ENCODE data around the gene FGF21. TPM values are rescaled to one million over a fixed set of nuclear protein-coding genes. Genes with fewer than 3 reads are reported as not detected.

FGF21 gene
- total RNA-seq, 2 experiments from 2014 or later = not detected

DNA sequence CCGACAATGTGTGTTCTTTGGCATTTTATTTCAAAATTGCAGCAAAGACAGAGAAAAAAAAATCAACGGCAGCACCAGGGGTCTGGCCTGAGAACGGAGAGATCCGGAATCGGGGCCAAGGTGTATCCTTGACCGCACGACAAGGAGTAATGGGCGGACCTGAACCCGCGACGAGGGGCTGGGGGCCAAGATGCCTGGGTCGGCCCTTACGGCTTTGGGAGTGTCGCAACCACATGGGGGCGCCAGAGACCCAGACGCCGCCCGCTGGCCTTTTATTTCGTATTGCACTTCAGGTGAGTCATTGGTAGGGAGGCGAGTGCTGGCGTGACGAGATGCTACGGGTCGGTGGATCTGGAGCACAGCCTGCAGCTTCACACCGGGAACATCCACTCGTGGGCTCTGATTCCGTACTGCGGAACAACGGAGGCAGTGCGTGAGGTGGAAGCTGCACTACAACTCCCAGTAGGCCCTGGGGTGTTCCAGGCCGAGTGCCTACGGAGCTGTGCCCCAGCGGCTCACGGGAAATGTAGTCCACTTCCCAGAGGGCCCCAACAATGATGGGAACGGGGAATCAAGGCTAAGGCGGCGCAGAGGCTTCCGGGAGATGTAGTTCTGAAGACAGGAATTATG lies 39.8 kb downstream of the FGF21 start:
- no peaks in the 10 kb centered on the region for H3K9me3 Mint-ChIP-seq (ENCODE audit: low read depth)
- peak; percentile 92 for DNase-seq
- peak; percentile 99 for ATAC-seq
- H3K36me3 Mint-ChIP-seq = no peaks in the 10 kb centered on the region
- peak overlapping the region; percentile 82 for H3K27ac Mint-ChIP-seq
- H3K4me1 Mint-ChIP-seq = peaks cover 11% of the 10 kb centered on the region
- CTCF ChIA-PET = interaction anchor here (0.5 to 7.4 kb wide), 41 partner anchors 8 to 1312 kb away, joined by 3 to 106 read pairs (median 5); partner anchors contain the start of genes BAX, BCAT2, CA11 and CGB2
- no peaks in the 10 kb centered on the region for H3K27me3 Mint-ChIP-seq
- peak overlapping the region; percentile 82 for H3K4me3 Mint-ChIP-seq

- H3K4me1 Mint-ChIP-seq = peaks cover 13% of the 10 kb centered on the region
- CTCF ChIA-PET = interaction anchor here (0.5 to 7.4 kb wide), 41 partner anchors 7 to 1312 kb away, joined by 3 to 106 read pairs (median 5); partner anchors contain the start of genes BAX, BCAT2, CA11 and CGB2
- peak overlapping the region; percentile 82 for H3K27ac Mint-ChIP-seq
- ATAC-seq (no peak), DNase-seq (no peak)
- no peaks in the 10 kb centered on the region for H3K27me3 Mint-ChIP-seq
- H3K36me3 Mint-ChIP-seq = no peaks in the 10 kb centered on the region
- H3K9me3 Mint-ChIP-seq (ENCODE audit: low read depth) = no peaks in the 10 kb centered on the region
- H3K4me3 Mint-ChIP-seq = peak overlapping the region; percentile 82
Observed at GRCh38 chr19:48795685-48796070, 40.4 kb downstream of the FGF21 start.

- DNase-seq (no peak), ATAC-seq (no peak)
- H3K36me3 Mint-ChIP-seq = no peaks in the 10 kb centered on the region
- no peaks in the 10 kb centered on the region for H3K9me3 Mint-ChIP-seq (ENCODE audit: low read depth)
- H3K27me3 Mint-ChIP-seq = no peaks in the 10 kb centered on the region
- no peak overlapping the region for H3K27ac Mint-ChIP-seq
- H3K4me3 Mint-ChIP-seq = no peak overlapping the region
- H3K4me1 Mint-ChIP-seq = peaks cover 13% of the 10 kb centered on the region
- CTCF ChIA-PET = interaction anchor here (1.1 to 7.4 kb wide), 12 partner anchors 8 to 175 kb away, joined by 3 to 106 read pairs (median 10); partner anchors contain the start of genes BCAT2, HSD17B14, NUCB1 and PPP1R15A
Observed at GRCh38 chr19:48796298-48797083, 41.2 kb downstream of the FGF21 start.

- no peaks in the 10 kb centered on the region for H3K9me3 Mint-ChIP-seq (ENCODE audit: low read depth)
- CTCF ChIA-PET = interaction anchor here (5.1 to 7.4 kb wide), 2 partner anchors 11 to 47 kb away, joined by 35 to 106 read pairs; no protein-coding TSS in a partner anchor
- H3K27ac Mint-ChIP-seq = no peak overlapping the region
- no peak for DNase-seq
- H3K36me3 Mint-ChIP-seq = no peaks in the 10 kb centered on the region
- H3K27me3 Mint-ChIP-seq = no peaks in the 10 kb centered on the region
- peaks cover 13% of the 10 kb centered on the region for H3K4me1 Mint-ChIP-seq
- no peak overlapping the region for H3K4me3 Mint-ChIP-seq
- ATAC-seq = no peak
Observed at GRCh38 chr19:48797103-48797502, 41.8 kb downstream of the FGF21 start.

DNA sequence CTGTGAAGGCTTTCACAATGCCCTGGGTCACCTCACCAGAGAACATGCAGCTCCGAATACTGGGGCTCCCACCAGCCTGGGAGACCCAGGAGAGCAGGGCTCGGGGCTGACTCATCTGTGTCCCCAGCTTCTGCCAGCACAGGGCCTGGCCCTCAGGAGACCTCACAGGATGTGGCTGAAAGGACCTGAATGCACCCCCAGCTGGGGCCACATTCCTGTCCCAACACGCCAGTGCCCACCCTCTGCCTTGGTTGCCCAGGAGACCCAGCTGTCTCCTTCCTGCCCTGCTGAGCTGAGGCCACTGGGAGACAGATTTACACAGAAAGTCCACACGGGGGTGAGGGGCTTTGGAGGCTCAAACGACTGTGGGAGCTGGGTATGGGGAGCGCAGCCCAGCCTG lies 43.6 kb downstream of the FGF21 start:
- DNase-seq (no peak), ATAC-seq (no peak)
- Mint-ChIP-seq H3K4me1 (peaks cover 13% of the 10 kb centered on the region), H3K27ac (no peak overlapping the region), H3K27me3 (no peaks in the 10 kb centered on the region), H3K9me3 (ENCODE audit: low read depth) (no peaks in the 10 kb centered on the region), H3K4me3 (no peak overlapping the region), H3K36me3 (no peaks in the 10 kb centered on the region)
- CTCF ChIA-PET = interaction anchor here (1.0 to 7.4 kb wide), 3 partner anchors 11 to 45 kb away, joined by 4 to 106 read pairs (median 7); no protein-coding TSS in a partner anchor

DNA sequence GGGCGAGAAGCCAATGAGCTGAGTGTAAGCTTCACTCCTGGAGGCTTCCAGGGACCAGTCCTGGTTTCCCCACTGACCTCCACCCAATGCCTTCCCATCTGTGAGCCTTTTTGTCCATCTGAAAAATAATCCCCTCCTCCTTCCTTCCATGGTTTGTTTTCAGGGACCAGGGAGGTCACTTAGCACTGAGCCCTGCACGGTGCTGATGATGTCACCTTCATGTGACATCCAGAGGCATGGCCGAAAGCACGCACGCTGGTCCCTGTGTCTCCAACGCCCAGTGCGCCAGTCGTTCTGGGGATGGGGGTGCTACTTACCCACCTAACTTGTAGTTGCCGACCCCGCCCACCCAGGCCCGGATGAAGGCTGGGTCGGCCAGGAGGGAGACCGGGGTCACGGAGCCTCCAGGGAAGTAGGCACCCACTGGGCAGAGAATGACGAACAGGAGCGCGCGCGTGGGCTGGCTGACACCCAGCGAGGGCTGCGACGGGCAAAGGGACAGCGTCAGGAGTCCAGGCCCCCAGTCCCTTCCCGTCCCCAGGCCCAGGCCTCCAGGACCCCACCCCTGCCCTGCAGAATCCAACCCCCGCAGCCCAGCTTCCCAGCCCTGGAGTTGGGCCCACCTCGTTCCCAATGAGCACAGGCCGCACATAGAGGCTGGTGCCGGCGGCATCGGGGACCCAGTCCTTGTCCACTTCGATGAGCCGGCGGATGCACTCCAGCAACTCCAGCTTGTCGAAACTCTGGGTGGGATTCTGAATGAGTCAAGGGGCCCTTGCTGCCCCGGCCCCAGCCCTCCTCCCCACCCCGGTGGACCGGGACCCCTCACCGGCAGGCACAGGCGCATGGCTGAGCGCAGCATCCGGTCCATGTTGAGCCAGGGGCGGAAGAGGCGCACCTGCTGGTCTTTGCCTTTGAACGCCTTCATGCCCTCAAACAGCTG lies 44.3 kb downstream of the FGF21 start:
- Mint-ChIP-seq H3K27ac (no peak overlapping the region), H3K36me3 (no peaks in the 10 kb centered on the region), H3K27me3 (no peaks in the 10 kb centered on the region), H3K4me3 (no peak overlapping the region), H3K9me3 (ENCODE audit: low read depth) (no peaks in the 10 kb centered on the region), H3K4me1 (peaks cover 13% of the 10 kb centered on the region)
- DNase-seq (no peak), ATAC-seq (no peak)
- CTCF ChIA-PET = interaction anchor here (1.0 to 7.4 kb wide), 3 partner anchors 12 to 44 kb away, joined by 4 to 106 read pairs (median 7); no protein-coding TSS in a partner anchor

DNA sequence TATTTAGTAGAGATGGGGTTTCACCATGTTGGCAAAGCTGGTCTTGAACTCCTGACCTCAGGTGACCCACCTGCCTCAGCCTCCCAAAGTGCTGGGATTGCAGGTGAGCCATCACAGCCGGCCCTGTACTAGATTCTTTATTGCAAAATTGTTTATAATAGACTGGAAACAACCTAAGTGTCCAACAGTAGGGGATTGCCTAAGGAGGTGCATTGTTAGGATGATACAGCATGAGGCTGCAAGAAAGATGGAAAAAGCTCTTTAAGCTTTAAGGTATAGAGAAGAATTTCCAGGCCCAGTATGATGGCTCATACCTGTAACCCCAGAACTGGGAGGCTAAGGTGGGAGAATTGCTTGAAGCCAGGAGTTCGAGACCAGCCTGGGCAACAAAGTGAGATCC lies 47.3 kb downstream of the FGF21 start:
- Mint-ChIP-seq H3K4me3 (no peak overlapping the region), H3K36me3 (no peaks in the 10 kb centered on the region), H3K9me3 (ENCODE audit: low read depth) (no peaks in the 10 kb centered on the region), H3K27ac (no peak overlapping the region), H3K4me1 (peaks cover 9% of the 10 kb centered on the region), H3K27me3 (no peaks in the 10 kb centered on the region)
- no peak for ATAC-seq
- CTCF ChIA-PET = interaction anchor here (0.9 to 2.0 kb wide), 4 partner anchors 8 to 33 kb away, joined by 3 to 7 read pairs (median 4); partner anchors contain the start of gene HSD17B14
- DNase-seq = no peak

- Mint-ChIP-seq H3K9me3 (ENCODE audit: low read depth) (no peaks in the 10 kb centered on the region), H3K4me3 (no peak overlapping the region), H3K27ac (no peak overlapping the region), H3K27me3 (no peaks in the 10 kb centered on the region), H3K4me1 (peaks cover 14% of the 10 kb centered on the region), H3K36me3 (no peaks in the 10 kb centered on the region)
- CTCF ChIA-PET = interaction anchor here (0.7 to 1.5 kb wide), 4 partner anchors 9 to 38 kb away, joined by 3 to 5 read pairs (median 4); no protein-coding TSS in a partner anchor
- no peak for ATAC-seq
- no peak for DNase-seq
Observed at GRCh38 chr19:48804496-48804895, 49.2 kb downstream of the FGF21 start.

DNA sequence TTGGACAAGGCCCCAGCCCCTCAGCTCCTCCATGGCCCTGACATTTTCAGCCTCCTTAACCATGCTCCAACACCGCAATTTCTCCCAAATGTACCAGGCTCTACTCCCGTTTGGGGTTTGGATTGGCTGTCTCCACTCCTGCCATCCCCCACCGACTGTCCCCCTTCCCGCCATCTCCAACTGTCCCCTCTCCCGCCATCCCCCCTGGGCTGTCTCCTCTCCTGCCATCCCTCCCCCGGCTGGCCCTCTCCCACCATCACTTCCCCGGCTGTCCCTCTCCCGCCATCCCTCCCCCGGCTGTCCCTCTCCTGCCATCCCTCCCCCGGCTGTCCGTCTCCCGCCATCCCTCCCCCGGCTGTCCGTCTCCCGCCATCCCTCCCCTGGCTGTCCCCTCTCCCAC lies 50.1 kb downstream of the FGF21 start:
- ATAC-seq = no peak
- peaks cover 18% of the 10 kb centered on the region for H3K4me1 Mint-ChIP-seq
- no peaks in the 10 kb centered on the region for H3K9me3 Mint-ChIP-seq (ENCODE audit: low read depth)
- no peak for DNase-seq
- H3K36me3 Mint-ChIP-seq = no peaks in the 10 kb centered on the region
- no peak overlapping the region for H3K27ac Mint-ChIP-seq
- H3K4me3 Mint-ChIP-seq = no peak overlapping the region
- no peaks in the 10 kb centered on the region for H3K27me3 Mint-ChIP-seq
- CTCF ChIA-PET = interaction anchor here (0.6 to 9.0 kb wide), 4 partner anchors 10 to 18 kb away, joined by 3 to 92 read pairs (median 4); no protein-coding TSS in a partner anchor

DNA sequence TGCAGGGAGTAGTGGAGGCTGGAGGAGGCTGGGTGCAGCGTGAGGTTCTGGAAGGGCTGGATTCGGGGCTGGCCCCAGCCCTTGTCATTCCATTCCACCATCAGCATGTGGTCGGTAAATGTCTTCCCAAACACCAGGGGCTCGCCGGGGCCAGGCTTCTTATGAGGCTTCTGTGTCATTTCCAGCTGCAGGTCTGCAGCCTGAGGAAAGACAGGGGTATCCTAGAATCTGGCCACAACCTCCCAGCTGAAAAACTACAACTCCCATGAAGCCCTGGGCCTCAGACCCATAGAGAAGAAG lies 51.1 kb downstream of the FGF21 start:
- Mint-ChIP-seq H3K27ac (no peak overlapping the region), H3K4me1 (peaks cover 18% of the 10 kb centered on the region), H3K4me3 (no peak overlapping the region), H3K9me3 (ENCODE audit: low read depth) (no peaks in the 10 kb centered on the region), H3K36me3 (no peaks in the 10 kb centered on the region), H3K27me3 (no peaks in the 10 kb centered on the region)
- DNase-seq (peak; percentile 68), ATAC-seq (no peak)
- CTCF ChIA-PET = interaction anchor here (0.8 to 9.0 kb wide), 6 partner anchors 10 to 161 kb away, joined by 3 to 92 read pairs (median 4); partner anchors contain the start of gene HSD17B14

DNA sequence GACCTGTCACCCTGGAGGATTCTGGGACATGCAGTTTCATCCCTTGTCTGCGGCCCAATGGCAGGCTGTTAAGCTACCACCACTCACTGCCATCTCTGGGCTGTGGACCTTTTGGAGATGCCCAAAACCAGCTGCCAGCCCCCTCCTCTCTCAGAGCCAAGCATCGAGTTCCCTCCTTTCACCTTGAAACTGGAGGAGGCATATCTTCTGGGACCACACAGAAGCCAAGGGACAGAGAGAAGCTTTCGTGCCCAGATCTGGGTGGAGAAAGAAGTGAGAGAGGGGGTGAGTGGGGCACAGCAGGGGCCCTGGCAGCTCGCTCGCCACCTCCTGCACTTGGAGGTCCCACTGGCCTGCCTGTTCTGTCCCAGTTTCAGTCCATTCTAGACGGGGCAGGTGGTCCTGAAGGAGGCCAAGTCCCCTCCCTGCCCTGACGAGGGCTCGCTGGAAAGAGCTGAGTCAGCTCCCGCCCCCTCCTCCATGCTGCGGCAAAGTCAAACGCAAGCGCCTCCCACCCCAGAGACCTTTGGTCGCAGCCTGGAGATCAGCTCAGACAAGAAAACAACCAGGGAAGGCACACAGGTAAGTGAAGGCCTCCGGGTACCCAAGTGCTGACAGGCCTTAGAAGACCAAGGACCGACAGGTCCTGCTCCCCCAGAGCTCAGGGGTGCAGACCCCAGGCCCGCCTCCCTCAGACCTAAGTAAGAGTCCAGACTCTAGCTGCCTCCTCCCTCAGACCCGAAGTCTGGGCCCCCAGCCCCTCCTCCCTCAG lies 51.7 kb downstream of the FGF21 start:
- Mint-ChIP-seq H3K4me3 (no peak overlapping the region), H3K4me1 (peaks cover 19% of the 10 kb centered on the region), H3K9me3 (ENCODE audit: low read depth) (no peaks in the 10 kb centered on the region), H3K27ac (no peak overlapping the region), H3K27me3 (no peaks in the 10 kb centered on the region), H3K36me3 (no peaks in the 10 kb centered on the region)
- DNase-seq = no peak
- CTCF ChIA-PET = interaction anchor here (0.6 to 9.0 kb wide), 7 partner anchors 9 to 162 kb away, joined by 3 to 92 read pairs (median 3); partner anchors contain the start of gene HSD17B14
- peak; percentile 58 for ATAC-seq

Data from activated CD8-positive, alpha-beta memory T cell treated with anti-CD3 and anti-CD28 coated beads, Interleukin-2, amount 10 ng/mL, durations not matched to agents 7 days and 5 days (primary cell).